Medulla oblongata (tissue), 1 donor: Measurements from ENCODE around the gene VAPB.
"Not testable (repeated sequence)": the region's sequence is repeated elsewhere in the genome, so short reads cannot be mapped to it uniquely, and the experiment has no call there.

Experiments
- DNase-seq: peaks from one replicate; pipeline ENCODE4 v3.0.0-alpha.2; 2015; ENCODE audit errors: extremely low spot score

Gene VAPB

GRCh38 chr20:58407966-58408557 is 19.0 kb downstream of the VAPB start:
- DNase-seq = peak; percentile 4

- peak; percentile 72 for DNase-seq
These were observed 19.7 kb downstream of the VAPB start for GRCh38 chr20:58408603-58409246.

- DNase-seq = not testable (repeated sequence)
These were observed 25.2 kb downstream of the VAPB start for GRCh38 chr20:58414216-58414615.

- DNase-seq = not testable (repeated sequence)
These were observed 25.8 kb downstream of the VAPB start for GRCh38 chr20:58414786-58415185.

GRCh38 chr20:58416057-58416456 is 27.0 kb downstream of the VAPB start:
- DNase-seq = no peak

GRCh38 chr20:58416835-58417234 is 27.8 kb downstream of the VAPB start:
- no peak for DNase-seq

- no peak for DNase-seq
These were observed 28.4 kb downstream of the VAPB start for GRCh38 chr20:58417438-58417837.

- DNase-seq = no peak
These were observed 30.1 kb downstream of the VAPB start for GRCh38 chr20:58418949-58419748.

- no peak for DNase-seq
These were observed 31.9 kb downstream of the VAPB start for GRCh38 chr20:58420798-58421496.

GRCh38 chr20:58421497-58421850 is 32.4 kb downstream of the VAPB start:
- DNase-seq = no peak

- peak; percentile 28 for DNase-seq
These were observed 35.4 kb downstream of the VAPB start for GRCh38 chr20:58424218-58424969.

GRCh38 chr20:58427571-58427970 is 38.5 kb downstream of the VAPB start:
- not testable (repeated sequence) for DNase-seq

- no peak for DNase-seq
These were observed 39.3 kb downstream of the VAPB start for GRCh38 chr20:58428364-58428763.

- DNase-seq = no peak
These were observed 40.3 kb downstream of the VAPB start for GRCh38 chr20:58429303-58429702.

GRCh38 chr20:58431134-58431533 is 42.1 kb downstream of the VAPB start:
- DNase-seq = no peak

GRCh38 chr20:58432186-58432954 is 43.3 kb downstream of the VAPB start:
- no peak for DNase-seq

- no peak for DNase-seq
These were observed 44.1 kb downstream of the VAPB start for GRCh38 chr20:58433029-58433647.

- no peak for DNase-seq
These were observed 44.7 kb downstream of the VAPB start for GRCh38 chr20:58433759-58434158.

- no peak for DNase-seq
These were observed 45.3 kb downstream of the VAPB start for GRCh38 chr20:58434326-58434725.

GRCh38 chr20:58435237-58435636 is 46.2 kb downstream of the VAPB start:
- no peak for DNase-seq
